ENCODE results near the gene HIP1R.
A peak's percentile ranks its signal among the peaks of the same experiment; 100 is the strongest.
"Not testable (repeated sequence)": the region's sequence is repeated elsewhere in the genome, so short reads cannot be mapped to it uniquely, and the experiment has no call there.

Gene HIP1R

DNA sequence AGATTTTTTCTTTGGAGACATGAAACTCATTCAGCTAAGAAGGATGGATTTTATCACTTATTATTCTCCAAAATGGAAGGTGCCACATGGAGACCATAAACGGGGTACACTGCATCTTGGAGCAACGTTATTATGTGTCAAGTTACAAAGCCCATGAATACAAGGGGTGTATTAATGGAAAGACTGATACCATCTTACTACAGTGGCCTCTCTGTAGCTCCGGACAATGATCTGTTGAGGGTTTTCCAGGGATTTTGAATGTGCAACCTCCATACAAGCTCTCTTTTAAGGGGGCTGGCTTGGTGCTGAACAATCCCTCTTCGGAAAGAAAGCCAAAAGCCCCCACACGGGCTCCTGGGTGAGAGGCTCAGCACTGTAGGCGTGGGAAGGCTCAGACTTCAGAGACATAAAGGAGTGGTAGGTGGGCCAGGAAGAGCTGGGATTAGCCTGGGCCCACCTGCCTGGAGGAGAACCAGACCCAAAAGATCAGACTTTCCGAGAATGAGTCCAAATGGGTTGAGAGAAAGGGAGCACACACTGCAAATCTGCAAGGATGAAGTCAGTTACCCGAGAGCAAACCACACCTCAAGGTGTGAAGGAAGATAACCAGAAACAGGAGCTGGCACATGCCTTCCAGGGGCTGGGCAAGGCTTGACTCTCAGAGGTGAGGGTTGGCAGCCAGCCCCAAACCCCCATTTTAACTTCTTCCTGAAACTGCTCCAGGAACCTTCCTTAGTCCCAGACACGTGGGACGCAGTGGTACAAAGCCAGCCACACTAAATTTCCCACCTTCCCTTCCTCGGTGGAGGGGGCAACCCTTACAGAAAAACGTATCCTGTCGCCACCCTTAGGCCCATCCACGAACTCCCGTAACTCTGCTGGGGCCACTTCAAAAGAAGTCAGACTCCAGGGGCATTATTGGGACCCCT is 59.2 kb downstream of the HIP1R start:
- DNase-seq (ENCODE audit: low read depth) = no peak

- DNase-seq (ENCODE audit: low read depth) = no peak
Measured at GRCh38 chr12:122895320-122895703, 60.1 kb downstream of the HIP1R start.

DNA sequence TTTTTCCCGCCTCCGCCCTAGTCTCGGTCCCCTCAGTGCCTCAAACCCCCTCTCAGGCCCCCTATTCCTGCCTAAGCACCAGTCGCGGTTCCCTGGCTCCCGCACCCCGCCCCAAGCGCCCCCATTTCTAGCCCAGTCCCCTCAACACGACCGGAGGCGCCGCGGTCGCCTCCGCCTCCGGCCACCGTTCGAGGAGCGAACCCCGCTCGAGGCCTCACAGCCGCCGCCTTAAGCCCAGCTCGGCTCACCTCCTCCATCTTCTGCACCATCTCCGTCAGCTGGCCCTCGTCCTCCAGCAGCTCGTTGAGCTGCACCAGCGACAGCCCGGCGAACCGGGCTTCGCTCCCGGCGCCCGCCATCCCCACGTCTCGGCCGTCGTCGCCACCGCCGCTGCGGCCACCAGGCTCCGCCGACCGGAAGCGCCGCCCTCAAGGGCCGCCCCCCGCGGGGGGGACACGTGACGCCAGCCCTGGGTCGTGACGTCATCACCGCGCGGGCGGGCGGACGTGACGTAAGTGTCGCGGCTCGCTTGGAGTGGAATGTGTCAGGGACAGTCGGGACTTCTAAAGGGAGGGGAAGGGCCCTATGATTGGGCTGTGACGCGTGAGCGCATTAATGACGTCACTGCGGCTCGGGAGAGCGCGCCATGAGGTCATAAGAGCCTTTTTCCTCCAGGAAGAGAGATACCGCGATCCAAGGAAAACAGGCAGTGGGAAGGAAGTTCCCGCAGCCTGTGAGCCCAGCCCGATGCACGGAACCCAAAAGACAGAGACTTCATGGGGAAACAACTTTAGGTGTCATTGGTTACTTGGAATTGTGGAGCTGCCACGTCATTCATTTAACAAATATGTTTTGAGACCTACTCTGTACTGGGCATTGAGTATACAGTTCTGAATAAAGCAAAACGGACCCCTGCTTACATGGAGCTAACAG is 60.7 kb downstream of the HIP1R start, which contains the start of gene VPS37B:
TSS of gene VPS37B (minus strand) at position 421 of the 933 bp plus-strand sequence. CDS start at position 359, 62 bp downstream.
- DNase-seq (ENCODE audit: low read depth) = peak; percentile 85

- no peak for DNase-seq (ENCODE audit: low read depth)
Measured at GRCh38 chr12:122896662-122897061, 61.4 kb downstream of the HIP1R start.

- DNase-seq (ENCODE audit: low read depth) = no peak
Measured at GRCh38 chr12:122899887-122900286, 64.6 kb downstream of the HIP1R start.

DNA sequence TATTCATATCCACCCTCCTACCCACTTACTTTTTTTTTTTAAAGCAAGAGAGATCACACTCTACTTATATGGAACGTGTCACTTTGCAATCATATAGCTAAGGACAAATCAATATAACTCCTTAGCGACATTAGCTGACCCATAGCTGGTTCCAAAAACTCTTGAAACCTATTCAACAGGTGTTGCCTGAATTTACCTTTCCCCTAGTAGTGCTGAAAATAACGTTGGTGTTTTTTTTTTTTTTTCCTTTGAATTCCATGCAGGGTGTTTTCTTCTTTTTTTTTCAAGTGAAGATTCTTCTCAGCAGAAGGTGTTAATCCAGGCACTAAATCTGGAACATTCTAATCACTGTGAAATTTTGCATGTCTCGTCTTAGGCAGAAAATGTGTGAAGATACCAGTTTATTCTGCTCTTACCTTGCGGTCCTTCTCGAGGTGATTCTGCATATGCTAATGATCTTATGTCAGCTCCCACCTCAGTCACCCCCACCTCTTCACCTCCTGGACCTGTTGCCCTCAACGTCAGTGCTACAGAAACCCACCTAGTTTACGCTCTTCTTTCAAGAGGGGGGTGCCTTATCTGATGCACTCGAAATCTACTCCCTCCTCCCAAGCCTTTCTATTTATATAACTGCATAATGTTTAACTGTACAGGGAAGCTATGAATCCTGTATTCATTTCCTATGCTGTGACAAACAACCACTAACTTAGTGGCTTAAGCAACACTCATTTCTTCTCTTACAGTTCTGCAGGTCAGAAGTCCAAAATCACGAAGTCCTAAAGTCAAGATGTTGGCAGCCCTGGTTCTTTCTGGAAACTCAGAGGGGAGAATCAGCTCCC is 67.8 kb downstream of the HIP1R start:
- no peak for DNase-seq (ENCODE audit: low read depth)

DNA sequence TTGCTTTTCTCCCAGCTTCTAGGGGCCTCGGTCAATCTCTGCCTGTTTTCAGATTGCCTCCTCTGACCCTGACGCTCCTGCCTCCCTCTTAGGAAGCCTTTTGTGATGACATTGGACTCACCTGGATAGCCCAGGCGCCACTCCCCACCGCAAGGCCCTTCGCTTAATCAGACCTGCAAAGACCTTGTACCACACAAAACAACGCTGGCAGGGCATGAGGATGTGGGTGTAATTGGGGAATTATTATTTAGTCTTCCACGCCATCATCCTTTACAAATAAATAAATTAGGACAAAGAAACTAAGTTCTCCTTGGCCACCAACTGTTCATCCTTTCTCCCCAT is 68.4 kb downstream of the HIP1R start:
- no peak for DNase-seq (ENCODE audit: low read depth)

- not testable (repeated sequence) for DNase-seq (ENCODE audit: low read depth)
Measured at GRCh38 chr12:122905258-122905657, 70.0 kb downstream of the HIP1R start.

GRCh38 chr12:122908915-122909314 is 73.7 kb downstream of the HIP1R start:
- no peak for DNase-seq (ENCODE audit: low read depth)

GRCh38 chr12:122909442-122910288 is 74.4 kb downstream of the HIP1R start:
- no peak for DNase-seq (ENCODE audit: low read depth)
